GM23338 (cell line): ENCODE measurements around the gene SIGLEC9. TPM values are rescaled to one million over a fixed set of nuclear protein-coding genes. Genes with fewer than 3 reads are reported as not detected.

ENCODE experiments used
- ATAC-seq: fragments of 200-7000 bp; cut with Tn5 transposase; 3 replicates; pipeline ENCODE4 v1.9.1; 2020
- DNase-seq: peaks from one replicate; pipeline ENCODE4 v3.0.0-alpha.2; 2015; ENCODE audit warnings: low spot score
- H2AFZ ChIP-seq: fragments of 200-600 bp; sonication (generic); 2 replicates; pipeline ENCODE4 v1.8.0; 2016; ENCODE audit warnings: antibody characterized with exemption, mild to moderate bottlenecking, moderate library complexity
- H3F3A ChIP-seq: fragments of 200-600 bp; sonication (generic); replicated peaks from 2 replicates; pipeline ENCODE4 v1.8.0; 2017; ENCODE audit warnings: antibody characterized with exemption, mixed run types, low read depth
- H3K27ac ChIP-seq: fragments of 200-600 bp; sonication (generic); 2 replicates; pipeline ENCODE4 v1.6.1; 2016; ENCODE audit warnings: low read depth
- H3K27me3 ChIP-seq: fragments of 200-600 bp; sonication (generic); 2 replicates; pipeline ENCODE4 v1.8.0; 2016; ENCODE audit warnings: mild to moderate bottlenecking, mixed run types, moderate library complexity; ENCODE audit not compliant: insufficient read depth
- H3K36me3 ChIP-seq: fragments of 200-600 bp; sonication (generic); 2 replicates; pipeline ENCODE4 v1.8.0; 2016; ENCODE audit warnings: mild to moderate bottlenecking; ENCODE audit not compliant: insufficient read depth
- H3K4me1 ChIP-seq: fragments of 200-600 bp; sonication (generic); 2 replicates; pipeline ENCODE4 v1.8.0; 2016; ENCODE audit warnings: mild to moderate bottlenecking, moderate library complexity; ENCODE audit not compliant: insufficient read depth
- H3K4me2 ChIP-seq: fragments of 200-600 bp; sonication (generic); 2 replicates; pipeline ENCODE4 v1.7.1; 2017; ENCODE audit warnings: mixed run types
- H3K4me3 ChIP-seq: fragments of 200-600 bp; sonication (generic); 2 replicates; pipeline ENCODE4 v1.6.1; 2016; ENCODE audit warnings: mixed run types
- H3K79me2 ChIP-seq: fragments of 200-600 bp; sonication (generic); replicated peaks from 2 replicates; pipeline ENCODE4 v1.8.0; 2017; ENCODE audit warnings: mild to moderate bottlenecking; ENCODE audit not compliant: insufficient read depth
- H3K9me2 ChIP-seq: fragments of 200-600 bp; sonication (generic); 2 replicates; pipeline ENCODE4 v1.8.0; 2017; ENCODE audit not compliant: insufficient read depth
- H4K20me1 ChIP-seq: fragments of 200-600 bp; sonication (generic); replicated peaks from 2 replicates; pipeline ENCODE4 v1.8.0; 2017; ENCODE audit warnings: mild to moderate bottlenecking; ENCODE audit not compliant: insufficient read depth
- H3K27ac Mint-ChIP-seq: 2 replicates; pipeline ENCODE4 v1.8.0; 2020; ENCODE audit warnings: inconsistent platforms, mild to moderate bottlenecking, moderate library complexity, mixed read lengths
- H3K27me3 Mint-ChIP-seq: 3 replicates; pipeline ENCODE4 v1.8.0; 2022; ENCODE audit warnings: low read depth, mild to moderate bottlenecking, moderate library complexity, mixed read lengths, inconsistent platforms; ENCODE audit not compliant: insufficient read depth, poor library complexity
- H3K36me3 Mint-ChIP-seq: 3 replicates; pipeline ENCODE4 v1.8.0; 2021; ENCODE audit warnings: low read depth, mild to moderate bottlenecking, inconsistent platforms, moderate library complexity, mixed read lengths
- H3K4me1 Mint-ChIP-seq: 3 replicates; pipeline ENCODE4 v1.8.0; 2020; ENCODE audit warnings: mild to moderate bottlenecking, inconsistent platforms, mixed read lengths
- H3K4me3 Mint-ChIP-seq: 3 replicates; pipeline ENCODE4 v1.8.0; 2021; ENCODE audit warnings: moderate library complexity, mild to moderate bottlenecking, inconsistent platforms, mixed read lengths
- H3K9me3 Mint-ChIP-seq: 3 replicates; pipeline ENCODE4 v1.8.0; 2020; ENCODE audit warnings: moderate library complexity, mild to moderate bottlenecking, inconsistent platforms, mixed read lengths
- CREB1 ChIP-seq: fragments of 250-450 bp; sonication (Bioruptor Pico); IDR thresholded peaks from 2 replicates; pipeline ENCODE4 v1.5.0; 2020; ENCODE audit warnings: low read depth, mild to moderate bottlenecking, moderate library complexity
- CTCF ChIP-seq, 2 experiments: fragments of 200-600 bp in 1 of 2; sonication (generic) in 1 of 2; conservative IDR thresholded peaks; 2 replicates each; pipeline versions ENCODE4 v1.5.1 to v1.6.1; 2016 to 2017; ENCODE audit warnings: antibody characterized with exemption in 2 of 2, low read depth in 2 of 2, mild to moderate bottlenecking in 2 of 2, moderate library complexity in 1 of 2
- JUNB ChIP-seq: IDR thresholded peaks from one replicate; pipeline ENCODE4 v1.6.1; 2016; ENCODE audit warnings: antibody characterized with exemption; ENCODE audit not compliant: unreplicated experiment
- NANOG ChIP-seq: IDR thresholded peaks from 2 replicates; pipeline ENCODE4 v1.6.1; 2016; ENCODE audit warnings: antibody characterized with exemption, borderline replicate concordance
- POLR2AphosphoS5 ChIP-seq: IDR thresholded peaks from 2 replicates; pipeline ENCODE4 v1.6.1; 2016; ENCODE audit warnings: antibody characterized with exemption, low read depth
- STAT1 ChIP-seq: IDR thresholded peaks from one replicate; pipeline ENCODE4 v1.6.1; 2016; ENCODE audit warnings: antibody characterized with exemption; ENCODE audit not compliant: unreplicated experiment
- ZNF114 ChIP-seq: fragments of 250-450 bp; sonication (Bioruptor Pico); IDR thresholded peaks from 2 replicates; pipeline ENCODE4 v1.5.0; 2020; ENCODE audit warnings: mild to moderate bottlenecking, moderate library complexity
- ZNF331 ChIP-seq: fragments of 250-450 bp; sonication (Bioruptor Pico); IDR thresholded peaks from 2 replicates; pipeline ENCODE4 v1.5.0; 2020; ENCODE audit warnings: low read depth, mild to moderate bottlenecking, moderate library complexity
- polyA plus RNA-seq: library from polyadenylated mRNA; unstranded; fragments of >200 nt; fragmentation: Nextera tagmentation; extraction: Ambion mirVana; gene quantifications from 2 replicates; pipeline ENCODE4 v1.2.1, GENCODE V29; 2016
- total RNA-seq: library from RNA; depleted of rRNA; stranded (reverse); fragments of >200 nt; shearing (Covaris generic); gene quantifications from 2 replicates; pipeline ENCODE4 v1.2.3, GENCODE V29; 2014
- TF ChIP-seq, protein P1 (sequence below): IDR thresholded peaks from 2 replicates; pipeline ENCODE4 v1.6.1; 2016; ENCODE audit warnings: antibody characterized with exemption
- TF ChIP-seq, protein P2 (sequence below): IDR thresholded peaks from one replicate; pipeline ENCODE4 v1.6.1; 2018; ENCODE audit warnings: antibody characterized with exemption; ENCODE audit not compliant: unreplicated experiment

The SIGLEC9 gene
- total and polyA plus RNA-seq, 2 experiments from 2014 or later = not detected

DNA sequence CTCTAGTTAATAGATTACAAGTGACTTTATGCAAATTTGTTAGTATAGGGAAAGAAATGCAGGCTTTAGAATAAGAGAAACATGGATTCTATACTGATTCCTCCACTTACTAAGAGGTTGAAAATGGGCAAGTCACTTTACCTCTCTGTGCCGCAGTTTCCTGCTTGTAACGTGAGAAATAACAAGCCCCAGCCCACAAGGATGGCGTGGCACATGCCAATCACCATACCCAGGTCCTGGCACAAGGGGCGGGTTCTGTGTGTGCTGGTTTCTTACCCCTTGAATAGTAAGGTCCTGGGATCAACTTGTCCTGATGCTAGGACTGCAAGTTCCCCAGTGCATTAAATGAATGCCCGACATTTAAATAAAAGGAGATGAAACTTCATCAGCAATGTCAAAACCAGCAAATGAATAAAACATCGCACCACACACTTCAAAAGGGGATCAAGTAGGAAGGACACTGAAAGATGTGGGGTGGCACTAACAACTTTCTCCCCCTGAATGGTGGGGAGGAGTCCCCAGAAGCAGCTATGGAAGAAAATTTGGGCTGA is 7.9 kb upstream of the SIGLEC9 start:
- DNase-seq = no peak

DNA sequence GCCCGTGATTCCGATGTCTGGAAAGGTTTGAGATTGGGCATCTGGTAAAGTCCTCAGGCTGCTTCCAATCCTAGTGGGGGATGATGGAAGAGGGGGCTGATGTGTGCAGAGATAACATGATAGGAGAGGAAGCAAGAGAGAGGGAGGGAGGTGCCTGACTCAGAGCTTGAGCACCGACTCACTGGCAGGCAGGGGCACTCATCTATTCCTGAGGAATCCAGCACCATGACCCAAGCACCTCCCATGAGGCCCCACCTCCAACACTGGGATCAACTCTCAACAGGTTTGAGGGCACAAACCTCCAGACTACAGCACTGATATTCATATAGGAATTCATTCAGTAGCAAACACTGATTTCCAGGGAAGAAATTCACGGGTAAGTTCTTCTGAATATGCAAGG is 5.6 kb upstream of the SIGLEC9 start:
- ATAC-seq = peak; percentile 41; the same call in 1 of the 3 replicates
- TF ChIP-seq CREB1 (CRISPR knock-in tag) (no peak), ZNF331 (CRISPR knock-in tag) (no peak), STAT1 (no peak), ZNF114 (CRISPR knock-in tag) (no peak), CTCF (conservative IDR thresholded peaks at IDR 0.05; ENCODE audit: low read depth in 2 of 2) (no peak), NANOG (no peak), POLR2AphosphoS5 (no peak)
- TF ChIP-seq, protein P1, sequence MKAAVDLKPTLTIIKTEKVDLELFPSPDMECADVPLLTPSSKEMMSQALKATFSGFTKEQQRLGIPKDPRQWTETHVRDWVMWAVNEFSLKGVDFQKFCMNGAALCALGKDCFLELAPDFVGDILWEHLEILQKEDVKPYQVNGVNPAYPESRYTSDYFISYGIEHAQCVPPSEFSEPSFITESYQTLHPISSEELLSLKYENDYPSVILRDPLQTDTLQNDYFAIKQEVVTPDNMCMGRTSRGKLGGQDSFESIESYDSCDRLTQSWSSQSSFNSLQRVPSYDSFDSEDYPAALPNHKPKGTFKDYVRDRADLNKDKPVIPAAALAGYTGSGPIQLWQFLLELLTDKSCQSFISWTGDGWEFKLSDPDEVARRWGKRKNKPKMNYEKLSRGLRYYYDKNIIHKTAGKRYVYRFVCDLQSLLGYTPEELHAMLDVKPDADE = no peak
- TF ChIP-seq, protein P2, sequence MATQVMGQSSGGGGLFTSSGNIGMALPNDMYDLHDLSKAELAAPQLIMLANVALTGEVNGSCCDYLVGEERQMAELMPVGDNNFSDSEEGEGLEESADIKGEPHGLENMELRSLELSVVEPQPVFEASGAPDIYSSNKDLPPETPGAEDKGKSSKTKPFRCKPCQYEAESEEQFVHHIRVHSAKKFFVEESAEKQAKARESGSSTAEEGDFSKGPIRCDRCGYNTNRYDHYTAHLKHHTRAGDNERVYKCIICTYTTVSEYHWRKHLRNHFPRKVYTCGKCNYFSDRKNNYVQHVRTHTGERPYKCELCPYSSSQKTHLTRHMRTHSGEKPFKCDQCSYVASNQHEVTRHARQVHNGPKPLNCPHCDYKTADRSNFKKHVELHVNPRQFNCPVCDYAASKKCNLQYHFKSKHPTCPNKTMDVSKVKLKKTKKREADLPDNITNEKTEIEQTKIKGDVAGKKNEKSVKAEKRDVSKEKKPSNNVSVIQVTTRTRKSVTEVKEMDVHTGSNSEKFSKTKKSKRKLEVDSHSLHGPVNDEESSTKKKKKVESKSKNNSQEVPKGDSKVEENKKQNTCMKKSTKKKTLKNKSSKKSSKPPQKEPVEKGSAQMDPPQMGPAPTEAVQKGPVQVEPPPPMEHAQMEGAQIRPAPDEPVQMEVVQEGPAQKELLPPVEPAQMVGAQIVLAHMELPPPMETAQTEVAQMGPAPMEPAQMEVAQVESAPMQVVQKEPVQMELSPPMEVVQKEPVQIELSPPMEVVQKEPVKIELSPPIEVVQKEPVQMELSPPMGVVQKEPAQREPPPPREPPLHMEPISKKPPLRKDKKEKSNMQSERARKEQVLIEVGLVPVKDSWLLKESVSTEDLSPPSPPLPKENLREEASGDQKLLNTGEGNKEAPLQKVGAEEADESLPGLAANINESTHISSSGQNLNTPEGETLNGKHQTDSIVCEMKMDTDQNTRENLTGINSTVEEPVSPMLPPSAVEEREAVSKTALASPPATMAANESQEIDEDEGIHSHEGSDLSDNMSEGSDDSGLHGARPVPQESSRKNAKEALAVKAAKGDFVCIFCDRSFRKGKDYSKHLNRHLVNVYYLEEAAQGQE = no peak

More for the DNA sequence above, 7.9 kb upstream of the SIGLEC9 start:
- Histone ChIP-seq H3K36me3 (no peaks in the 10 kb centered on the region), H3K27me3 (no peaks in the 10 kb centered on the region), H3F3A (no peaks in the 10 kb centered on the region), H3K27ac (no peak overlapping the region), H3K4me3 (no peak overlapping the region), H4K20me1 (no peaks in the 10 kb centered on the region), H3K4me2 (no peak overlapping the region), H2AFZ (no peak overlapping the region), H3K79me2 (no peaks in the 10 kb centered on the region), H3K9me2 (no peaks in the 10 kb centered on the region), H3K4me1 (no peaks in the 10 kb centered on the region)
- H3K9me3 Mint-ChIP-seq = no peaks in the 10 kb centered on the region; the same call in 1 of the 3 replicates
- no peak overlapping the region for H3K4me3 Mint-ChIP-seq
- no peak for TF ChIP-seq JUNB
- H3K27me3 Mint-ChIP-seq = peaks cover 8% of the 10 kb centered on the region
- H3K4me1 Mint-ChIP-seq = peaks cover 4% of the 10 kb centered on the region; the same call in 2 of the 3 replicates
- no peak overlapping the region for H3K27ac Mint-ChIP-seq
- ATAC-seq = no peak
- H3K36me3 Mint-ChIP-seq = no peaks in the 10 kb centered on the region

More for the DNA sequence above, 5.6 kb upstream of the SIGLEC9 start:
- no peaks in the 10 kb centered on the region for H3K4me1 ChIP-seq
- H4K20me1 ChIP-seq = no peaks in the 10 kb centered on the region
- no peak overlapping the region for H3K27ac ChIP-seq
- no peaks in the 10 kb centered on the region for H3K79me2 ChIP-seq
- H3K36me3 ChIP-seq = no peaks in the 10 kb centered on the region
- no peak for DNase-seq
- H3K9me2 ChIP-seq = no peaks in the 10 kb centered on the region
- H3K4me3 ChIP-seq = no peak overlapping the region
- Mint-ChIP-seq H3K36me3 (no peaks in the 10 kb centered on the region; the same call in 2 of the 3 replicates), H3K4me3 (no peak overlapping the region), H3K27ac (no peak overlapping the region), H3K27me3 (peaks cover 11% of the 10 kb centered on the region), H3K4me1 (peaks cover 4% of the 10 kb centered on the region; the same call in 2 of the 3 replicates), H3K9me3 (no peaks in the 10 kb centered on the region; the same call in 1 of the 3 replicates)
- H3K4me2 ChIP-seq = no peak overlapping the region
- H3K27me3 ChIP-seq = no peaks in the 10 kb centered on the region
- no peaks in the 10 kb centered on the region for H3F3A ChIP-seq
- peak overlapping the region; percentile 52; the same call in 1 of the 2 replicates for H2AFZ ChIP-seq
